Astrocyte (in vitro differentiated cells and primary cell): ENCODE data around the gene EGFR.

Source experiments
- EZH2 ChIP-seq: IDR thresholded peaks from 2 replicates; pipeline ENCODE4 v1.6.1; 2012; ENCODE audit warnings: mild to moderate bottlenecking, low read length, inconsistent platforms; ENCODE audit not compliant: insufficient read depth
- TF ChIP-seq, protein P1 (sequence below): IDR thresholded peaks from 2 replicates; pipeline ENCODE4 v1.5.1; 2011; ENCODE audit warnings: low read depth, mild to moderate bottlenecking, inconsistent platforms, low read length, moderate library complexity; ENCODE audit not compliant: insufficient read depth

DNA sequence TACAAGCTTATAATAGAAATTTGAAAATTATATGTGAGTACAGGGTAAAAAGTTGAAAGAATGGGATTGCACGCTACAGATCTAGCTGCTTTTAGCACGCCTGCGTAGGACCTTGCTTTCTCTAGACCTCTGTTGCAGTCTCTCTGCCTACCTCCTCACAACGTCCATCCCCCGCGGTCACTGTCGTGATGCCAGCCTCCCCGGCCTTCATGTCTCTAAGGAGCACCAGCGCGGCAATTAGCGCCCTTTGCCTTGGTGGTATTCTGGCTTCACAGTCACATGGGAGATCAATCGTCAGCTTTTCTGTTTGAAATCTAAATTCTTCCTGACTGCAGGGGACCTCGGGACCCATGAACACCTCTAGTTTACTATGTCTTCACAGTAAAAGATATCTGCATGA, 131.3 kb downstream of the EGFR start:
- TF ChIP-seq, protein P1, sequence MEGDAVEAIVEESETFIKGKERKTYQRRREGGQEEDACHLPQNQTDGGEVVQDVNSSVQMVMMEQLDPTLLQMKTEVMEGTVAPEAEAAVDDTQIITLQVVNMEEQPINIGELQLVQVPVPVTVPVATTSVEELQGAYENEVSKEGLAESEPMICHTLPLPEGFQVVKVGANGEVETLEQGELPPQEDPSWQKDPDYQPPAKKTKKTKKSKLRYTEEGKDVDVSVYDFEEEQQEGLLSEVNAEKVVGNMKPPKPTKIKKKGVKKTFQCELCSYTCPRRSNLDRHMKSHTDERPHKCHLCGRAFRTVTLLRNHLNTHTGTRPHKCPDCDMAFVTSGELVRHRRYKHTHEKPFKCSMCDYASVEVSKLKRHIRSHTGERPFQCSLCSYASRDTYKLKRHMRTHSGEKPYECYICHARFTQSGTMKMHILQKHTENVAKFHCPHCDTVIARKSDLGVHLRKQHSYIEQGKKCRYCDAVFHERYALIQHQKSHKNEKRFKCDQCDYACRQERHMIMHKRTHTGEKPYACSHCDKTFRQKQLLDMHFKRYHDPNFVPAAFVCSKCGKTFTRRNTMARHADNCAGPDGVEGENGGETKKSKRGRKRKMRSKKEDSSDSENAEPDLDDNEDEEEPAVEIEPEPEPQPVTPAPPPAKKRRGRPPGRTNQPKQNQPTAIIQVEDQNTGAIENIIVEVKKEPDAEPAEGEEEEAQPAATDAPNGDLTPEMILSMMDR: no peak
- TF ChIP-seq EZH2: no peak
